K562 (cell line): ENCODE data around the gene IGFALS. TPM values are rescaled to one million over a fixed set of nuclear protein-coding genes. Genes with fewer than 3 reads are reported as not detected.

Source experiments
- CBFA2T2 ChIP-seq: fragments of 450-650 bp; conservative IDR thresholded peaks from 2 replicates; pipeline ENCODE4 v1.6.1; 2017; ENCODE audit warnings: mild to moderate bottlenecking
- EHMT2 ChIP-seq: fragments of 450-650 bp; IDR thresholded peaks from 2 replicates; pipeline ENCODE4 v1.6.1; 2018; ENCODE audit warnings: antibody characterized with exemption
- FOXO4 ChIP-seq: fragments of 450-650 bp; formaldehyde crosslinking; IDR thresholded peaks from 2 replicates; pipeline ENCODE4 v1.4.0; 2020; ENCODE audit warnings: mild to moderate bottlenecking, moderate library complexity
- GTF2B ChIP-seq: IDR thresholded peaks from 2 replicates; pipeline ENCODE4 v1.6.1; 2011; ENCODE audit not compliant: insufficient read length; ENCODE audit errors: extremely low read depth
- STAT5A ChIP-seq: IDR thresholded peaks from 2 replicates; pipeline ENCODE4 v1.6.1; 2012; ENCODE audit warnings: low read length, inconsistent platforms, borderline replicate concordance
- ZBTB26 ChIP-seq: fragments of 450-650 bp; formaldehyde crosslinking; IDR thresholded peaks from 2 replicates; pipeline ENCODE4 v1.4.0; 2022; ENCODE audit warnings: missing genetic modification characterization
- ZBTB40 ChIP-seq, 2 experiments: fragments of 450-650 bp in 1 of 2; sonication (generic) in 1 of 2; formaldehyde crosslinking in 1 of 2; IDR thresholded peaks; 2 replicates each; pipeline versions ENCODE4 v1.7.1 to v1.9.0; 2016 to 2022; ENCODE audit warnings: inconsistent platforms in 1 of 2, mild to moderate bottlenecking in 1 of 2, missing genetic modification reagents in 1 of 2
- ZNF175 ChIP-seq: fragments of 200-800 bp; sonication (Bioruptor generic); IDR thresholded peaks from 2 replicates; pipeline ENCODE4 v1.6.1; 2016; ENCODE audit warnings: low read depth, mild to moderate bottlenecking, missing genetic modification characterization, missing compliant biosample characterization
- ZNF24 ChIP-seq: fragments of 450-650 bp; IDR thresholded peaks from 2 replicates; pipeline ENCODE4 v1.6.1; 2016
- ZNF277 ChIP-seq: fragments of 250-450 bp; sonication (Bioruptor Pico); IDR thresholded peaks from 2 replicates; pipeline ENCODE4 v1.8.0; 2022; ENCODE audit warnings: inconsistent platforms, mild to moderate bottlenecking, moderate library complexity, borderline replicate concordance
- ZNF347 ChIP-seq: fragments of 450-650 bp; formaldehyde crosslinking; IDR thresholded peaks from 2 replicates; pipeline ENCODE4 v1.4.0; 2020; ENCODE audit warnings: low read depth, mild to moderate bottlenecking, moderate library complexity
- polyA plus RNA-seq, 8 experiments: library from polyadenylated mRNA; depleted of rRNA in 4 of 8; stranded (reverse) in 5 of 8; unstranded in 3 of 8; fragments of >200 nt; fragmentation: Nextera tagmentation in 2 of 8; fragmentation: Illumina TruSeq in 1 of 8; extraction: Ambion mirVana in 2 of 8; extraction: Trizol in 1 of 8; gene quantifications; 2 replicates each; pipeline versions ENCODE4 v1.2.1 to v1.2.3, GENCODE V29; 2011 to 2014; ENCODE audit warnings: inconsistent platforms in 1 of 8, missing spikeins in 1 of 8
- total RNA-seq, 7 experiments: library from RNA; depleted of rRNA in 6 of 7; stranded (reverse); fragments of >200 nt in 6 of 7; fragmentation: Illumina TruSeq in 2 of 7; extraction: Trizol in 2 of 7; gene quantifications; 2 replicates each; pipeline versions ENCODE4 v1.2.1 to v1.2.3, GENCODE V29; 2011 to 2021; ENCODE audit warnings: low replicate concordance in 1 of 7

The IGFALS gene
- total and polyA plus RNA-seq, 9 of the 15 experiments (the other 6 are each of a cell fraction or from before 2014, with no cell fraction given), result not detected

- TF ChIP-seq ZNF277 (CRISPR knock-in tag) (no peak), FOXO4 (CRISPR knock-in tag) (no peak), STAT5A (no peak; the same call in 1 of the 2 replicates), ZNF175 (CRISPR knock-in tag) (no peak), GTF2B (no peak), CBFA2T2 (no peak), EHMT2 (no peak), ZBTB40 (IDR thresholded peaks at IDR 0.05) (peak; percentile 99), ZBTB40 (CRISPR knock-in tag; IDR thresholded peaks at IDR 0.05) (no peak), ZBTB26 (CRISPR knock-in tag) (no peak), ZNF24 (peak; percentile 30; the same call in 1 of the 2 replicates), ZNF347 (no peak)
These were observed 20.4 kb downstream of the IGFALS start, which contains the start of gene MRPS34 (continued) for GRCh38 chr16:1772908-1773702.
